SW 1271 (cell line): Measurements from ENCODE around the gene OTUD6A.
A peak's percentile ranks its signal among the peaks of the same experiment; 100 is the strongest.
"Not testable (repeated sequence)": the region's sequence is repeated elsewhere in the genome, so short reads cannot be mapped to it uniquely, and the experiment has no call there.

Experiments
- DNase-seq, 2 experiments: peaks; one replicate each; lab custom pipeline; 2025; lab: John Stamatoyannopoulos, UW

The OTUD6A gene

GRCh38 chrX:70046978-70047377 lies 15.3 kb upstream of the OTUD6A start:
- DNase-seq = peak in 1 of 2 experiments; percentile 12

GRCh38 chrX:70049406-70049805 lies 12.9 kb upstream of the OTUD6A start:
- no peak for DNase-seq

DNA sequence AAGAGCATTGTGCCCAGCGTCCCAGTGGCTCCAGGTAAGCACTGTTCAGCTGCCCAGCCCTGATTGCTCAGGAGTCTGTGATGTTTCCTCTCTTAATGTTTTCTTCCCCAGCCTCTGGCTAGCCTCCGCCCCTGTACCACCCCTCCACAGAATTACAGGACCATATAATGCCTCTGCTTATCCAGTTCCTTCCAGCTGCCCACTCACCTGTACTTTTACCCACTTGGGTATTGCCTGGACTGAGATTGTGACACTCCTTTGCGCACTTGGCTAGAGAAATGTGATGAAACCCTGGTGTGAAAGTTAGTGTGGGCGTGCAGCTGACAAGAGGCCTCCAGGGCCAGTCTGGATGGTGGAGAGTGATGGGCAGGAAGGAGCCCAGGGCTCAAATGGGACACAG lies 12.3 kb upstream of the OTUD6A start, which contains the start of gene AWAT2:
Gene AWAT2 (minus strand): TSS at position 14 of the 400 bp plus-strand sequence. CDS start 6 bp downstream, at position 8.
- DNase-seq = no peak

- DNase-seq = no peak
These were observed 9.2 kb upstream of the OTUD6A start for GRCh38 chrX:70052895-70053615.

DNA sequence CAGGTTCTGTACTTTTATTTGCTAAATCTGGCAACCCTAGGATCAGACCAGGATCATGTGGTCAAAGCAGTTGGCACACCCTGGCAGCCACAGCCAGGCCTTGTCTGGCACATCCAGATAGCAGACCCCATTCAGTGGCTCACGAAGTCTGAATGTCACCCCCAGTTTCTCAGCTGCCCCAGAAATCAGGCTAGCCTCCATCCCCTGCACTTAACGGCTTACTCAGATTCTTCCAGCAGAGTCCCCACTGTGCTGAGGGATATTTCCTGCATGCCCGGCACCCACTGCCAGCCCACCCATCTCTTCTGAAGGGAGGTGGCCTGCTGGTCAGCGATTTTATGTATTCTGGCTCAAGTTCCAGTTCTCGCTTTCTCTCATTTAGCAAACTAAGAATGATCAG lies 7.9 kb upstream of the OTUD6A start:
- DNase-seq = no peak

DNA sequence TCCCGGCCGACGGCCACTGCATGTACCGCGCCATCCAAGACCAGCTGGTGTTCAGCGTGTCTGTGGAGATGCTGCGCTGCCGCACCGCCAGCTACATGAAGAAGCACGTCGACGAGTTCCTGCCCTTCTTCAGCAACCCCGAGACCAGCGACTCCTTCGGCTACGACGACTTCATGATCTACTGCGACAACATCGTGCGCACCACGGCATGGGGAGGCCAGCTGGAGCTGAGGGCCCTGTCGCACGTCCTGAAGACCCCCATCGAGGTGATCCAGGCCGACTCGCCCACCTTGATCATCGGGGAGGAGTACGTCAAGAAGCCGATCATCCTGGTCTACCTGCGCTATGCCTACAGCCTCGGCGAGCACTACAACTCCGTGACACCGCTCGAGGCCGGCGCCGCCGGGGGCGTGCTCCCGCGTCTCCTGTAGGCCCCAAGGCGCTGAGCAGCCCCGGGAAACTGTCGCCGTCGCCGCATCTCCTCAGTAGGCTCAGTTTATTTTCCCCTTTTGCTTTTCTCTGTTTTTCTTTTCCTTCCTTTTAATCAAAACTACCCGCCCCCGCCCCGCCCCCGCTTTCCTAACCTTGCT lies 799 bp downstream of the OTUD6A start:
- no peak for DNase-seq

DNA sequence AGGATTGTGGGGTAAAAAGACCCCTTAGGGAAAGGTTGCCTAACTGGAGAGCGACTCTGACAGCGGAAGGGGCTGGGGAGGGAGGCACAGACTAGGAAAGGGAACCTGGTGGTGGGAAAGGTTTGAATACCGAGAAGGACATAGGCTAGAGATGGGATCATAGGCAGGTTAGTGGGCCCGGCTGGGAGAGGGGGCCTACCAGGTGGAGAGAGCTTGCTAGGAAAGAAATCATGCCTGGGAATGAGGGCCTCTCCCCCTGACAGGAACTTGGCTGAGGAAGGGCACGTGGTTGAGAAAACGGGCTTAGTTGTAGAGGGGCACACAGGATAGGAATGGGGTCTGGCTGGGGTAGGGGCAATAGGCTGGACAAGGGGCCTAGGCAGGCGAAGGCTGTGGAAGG lies 4.4 kb downstream of the OTUD6A start:
- no peak for DNase-seq

- DNase-seq = no peak
These were observed 17.0 kb downstream of the OTUD6A start for GRCh38 chrX:70079297-70079696.

- DNase-seq = no peak
These were observed 17.6 kb downstream of the OTUD6A start for GRCh38 chrX:70079870-70080269.

GRCh38 chrX:70082723-70083122 lies 20.5 kb downstream of the OTUD6A start:
- no peak for DNase-seq

GRCh38 chrX:70084592-70085240 lies 22.5 kb downstream of the OTUD6A start:
- no peak for DNase-seq

DNA sequence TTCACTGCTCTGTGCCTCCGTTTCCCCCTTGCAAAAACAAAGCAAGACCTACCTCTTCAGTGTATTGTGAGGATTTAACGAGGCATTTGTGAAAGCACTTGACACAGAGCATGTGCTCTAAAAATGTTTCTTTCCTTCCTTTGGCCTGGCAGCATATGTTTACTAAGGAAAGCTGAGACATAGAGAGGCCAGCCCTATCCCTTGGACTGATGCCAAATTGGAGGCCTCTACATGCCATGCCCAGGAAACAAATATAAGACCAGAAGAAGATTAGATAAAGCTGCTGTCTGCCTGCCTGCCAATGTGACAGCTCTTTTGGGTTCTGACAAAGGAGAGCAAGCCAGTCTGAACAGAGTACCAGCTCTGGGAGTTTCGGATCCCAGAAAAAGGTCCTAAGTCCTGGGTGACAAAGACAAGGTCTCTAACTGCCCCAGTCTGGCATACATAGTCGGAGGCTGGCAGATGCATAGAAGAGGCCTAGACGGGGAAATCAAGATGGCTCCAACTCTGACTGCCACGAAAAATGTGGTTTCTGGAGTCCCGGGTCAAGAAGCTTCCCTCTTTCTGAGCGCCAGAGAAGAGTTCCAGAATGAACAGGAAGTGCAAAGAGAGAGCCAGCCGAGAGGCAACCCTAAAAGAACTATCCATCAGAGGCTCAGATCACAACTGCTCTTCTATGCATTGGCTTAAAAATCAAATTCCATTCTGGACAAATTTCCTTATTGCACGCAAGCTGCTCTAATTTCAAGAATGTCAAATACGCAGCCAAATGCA lies 25.8 kb downstream of the OTUD6A start:
- DNase-seq = no peak

DNA sequence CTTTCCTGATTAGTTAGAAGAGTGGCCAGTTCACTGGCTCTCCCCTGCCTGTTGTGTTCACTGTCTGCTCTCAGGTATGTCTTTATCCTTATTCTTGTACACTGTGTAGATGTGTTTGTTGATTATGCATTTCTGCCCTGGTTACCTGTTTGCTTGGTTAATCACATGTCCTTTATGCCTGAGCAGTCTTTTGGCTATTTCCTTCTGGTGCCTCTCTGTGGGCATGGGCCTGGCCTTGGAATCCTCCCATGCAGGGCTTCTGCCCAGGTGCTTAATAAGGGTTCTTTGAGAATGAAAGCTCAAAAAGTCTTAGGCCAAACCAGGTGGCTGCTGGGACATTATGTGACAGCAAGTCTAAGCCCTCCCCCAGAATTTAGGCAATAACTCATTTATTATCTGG lies 26.5 kb downstream of the OTUD6A start:
- no peak for DNase-seq

- DNase-seq = no peak
These were observed 27.5 kb downstream of the OTUD6A start for GRCh38 chrX:70089604-70090297.

DNA sequence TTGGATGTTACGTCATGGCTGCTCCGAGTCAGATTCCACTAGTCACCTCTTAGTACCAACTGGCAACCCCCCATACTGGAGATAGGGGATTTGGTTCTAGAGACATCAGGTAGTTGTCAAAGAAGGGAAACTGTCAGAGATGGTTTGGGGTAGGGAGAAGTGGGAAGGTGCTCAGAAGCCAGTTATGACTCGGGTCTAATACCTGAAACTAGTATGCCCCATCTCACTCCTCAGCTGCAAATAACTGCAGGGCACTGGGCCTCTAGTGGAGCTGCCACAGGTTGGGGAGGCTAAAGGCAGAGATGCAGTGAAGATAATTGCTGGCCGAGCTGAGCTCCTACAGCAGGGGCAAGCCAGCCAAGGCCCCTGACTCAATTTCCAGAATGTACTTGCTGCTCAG lies 30.0 kb downstream of the OTUD6A start:
- no peak for DNase-seq

DNA sequence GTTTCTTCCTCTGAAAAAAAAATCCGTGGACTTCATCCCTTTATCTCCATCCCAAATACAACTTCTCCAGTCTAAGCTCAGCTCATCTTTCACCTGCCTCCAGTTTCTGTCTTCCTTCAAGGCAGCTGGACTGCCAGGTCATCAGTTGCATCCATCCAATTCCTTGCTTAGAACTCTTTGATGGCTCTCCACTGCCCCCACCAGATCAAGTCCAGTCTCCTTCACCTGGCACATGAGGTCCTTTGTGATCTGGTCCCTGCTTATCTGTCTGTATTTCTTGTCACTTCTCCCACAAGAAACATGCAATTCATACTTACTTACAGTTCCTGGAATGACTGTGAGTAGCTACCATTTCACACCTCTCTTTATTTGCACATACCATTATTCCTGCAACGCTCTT lies 33.8 kb downstream of the OTUD6A start:
- peak in 1 of 2 experiments; percentile 27 for DNase-seq

DNA sequence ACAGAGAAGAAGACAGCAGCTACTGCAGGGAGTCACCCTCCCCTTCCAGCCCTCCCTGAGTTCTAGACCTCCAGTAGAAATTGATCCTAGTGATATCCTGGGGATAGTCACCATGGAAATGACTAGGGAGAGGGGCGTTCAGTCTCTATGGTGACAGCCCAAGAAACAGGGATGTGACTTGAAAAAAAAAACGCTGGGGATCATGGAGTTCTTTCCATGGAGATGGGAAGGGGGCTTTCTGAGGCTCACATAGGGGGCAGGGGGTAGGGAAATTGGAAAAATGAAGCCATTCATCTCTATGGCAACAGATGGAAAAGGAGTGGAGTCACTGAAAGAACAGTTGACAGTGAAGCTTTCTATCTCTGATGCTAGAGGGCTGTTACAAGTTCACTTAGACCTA lies 43.0 kb downstream of the OTUD6A start:
- no peak for DNase-seq

DNA sequence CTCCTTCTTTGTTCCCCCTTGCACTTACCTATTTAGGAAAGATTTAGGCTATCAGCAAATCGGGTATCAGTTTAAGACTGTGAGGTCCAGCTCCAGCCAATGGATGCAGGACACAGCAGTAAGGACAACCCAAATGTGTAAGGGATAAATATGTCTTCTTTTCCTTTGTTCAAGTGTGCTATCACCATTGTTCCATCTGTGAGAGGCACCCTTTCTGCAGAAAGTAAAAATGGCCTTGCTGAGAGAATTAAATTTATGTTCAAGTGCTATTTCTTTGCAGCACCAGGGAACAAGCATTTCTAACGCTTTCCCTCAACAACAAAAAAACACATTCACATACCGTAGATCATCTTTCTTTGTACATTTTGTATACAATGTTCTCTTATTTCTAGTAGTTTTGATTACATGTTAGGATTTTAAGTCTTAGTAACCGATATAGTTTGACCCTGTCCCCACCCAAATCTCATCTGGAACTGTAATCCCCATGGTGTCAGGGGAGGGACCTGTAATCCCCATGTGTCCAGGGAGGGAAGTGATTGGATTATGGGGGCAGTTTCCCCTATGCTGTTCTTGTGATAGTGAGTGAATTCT lies 49.3 kb downstream of the OTUD6A start:
- DNase-seq = not testable (repeated sequence)
